Cardiac muscle cell (in vitro differentiated cells and primary cell): Measurements from ENCODE around the gene RAPGEF1. TPM values are rescaled to one million over a fixed set of nuclear protein-coding genes. Genes with fewer than 3 reads are reported as not detected.

Experiments used
- DNase-seq, 2 donors: peaks; one replicate each; pipeline versions ENCODE4 v3.0.0 to v3.0.0-alpha.2; 2010 to 2017; ENCODE audit warnings: low read depth in 1 of 2, low spot score in 1 of 2
- H3K27ac ChIP-seq: fragments of 200-600 bp; sonication (generic); 2 replicates; pipeline ENCODE4 v1.5.1; 2016
- H3K27me3 ChIP-seq: fragments of 200-600 bp; sonication (generic); 2 replicates; pipeline ENCODE4 v1.6.0; 2016; ENCODE audit warnings: control low read depth
- H3K36me3 ChIP-seq: fragments of 200-600 bp; sonication (generic); 2 replicates; pipeline ENCODE4 v1.5.1; 2016; ENCODE audit warnings: control low read depth
- H3K4me1 ChIP-seq: fragments of 200-600 bp; sonication (generic); 2 replicates; pipeline ENCODE4 v1.8.1; 2017; ENCODE audit warnings: low read depth, mild to moderate bottlenecking, mixed run types
- H3K4me3 ChIP-seq: fragments of 200-600 bp; sonication (generic); 2 replicates; pipeline ENCODE4 v1.5.1; 2016; ENCODE audit warnings: mild to moderate bottlenecking
- H3K9me3 ChIP-seq: fragments of 200-600 bp; sonication (generic); 2 replicates; pipeline ENCODE4 v1.5.1; 2017; ENCODE audit warnings: low read depth, mild to moderate bottlenecking, control low read depth
- polyA plus RNA-seq: library from polyadenylated mRNA; unstranded; fragments of >200 nt; fragmentation: Nextera tagmentation; extraction: Ambion mirVana; gene quantifications from 2 replicates; pipeline ENCODE4 v1.2.1, GENCODE V29; 2016
- total RNA-seq: library from RNA; depleted of rRNA; stranded (reverse); fragments of >200 nt; gene quantifications from 2 replicates; pipeline ENCODE4 v1.2.3, GENCODE V29; 2016
- TF ChIP-seq, protein P1 (sequence below): IDR thresholded peaks from 2 replicates; pipeline ENCODE4 v1.5.1; 2012; ENCODE audit warnings: low read depth, mild to moderate bottlenecking, low read length

RAPGEF1 gene
- total and polyA plus RNA-seq, 2 experiments from 2014 or later = 42.1 to 51.1 TPM

DNA sequence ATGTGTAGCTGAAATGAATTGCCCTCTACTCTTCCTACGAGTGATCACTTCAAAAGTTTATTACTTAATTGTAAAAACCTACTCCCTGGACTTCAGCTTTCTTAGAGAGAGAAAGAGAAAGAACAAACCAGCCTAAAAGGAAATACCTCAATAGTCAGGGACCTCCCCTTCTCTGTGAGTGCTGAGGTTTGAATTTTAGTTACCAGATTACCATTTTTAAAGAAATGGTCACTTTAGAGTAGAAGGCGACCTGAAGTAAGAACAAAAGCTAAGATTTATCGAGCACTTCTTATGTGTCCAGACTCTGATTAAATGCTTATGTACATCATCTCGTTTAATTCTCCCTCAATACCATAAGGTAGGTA, 11.3 kb downstream of the RAPGEF1 start:
- no peak overlapping the region for H3K4me3 ChIP-seq
- H3K27ac ChIP-seq = no peak overlapping the region
- H3K27me3 ChIP-seq = no peaks in the 10 kb centered on the region
- H3K9me3 ChIP-seq = no peaks in the 10 kb centered on the region
- DNase-seq = no peak
- H3K4me1 ChIP-seq = peaks cover 18% of the 10 kb centered on the region
- TF ChIP-seq, protein P1, sequence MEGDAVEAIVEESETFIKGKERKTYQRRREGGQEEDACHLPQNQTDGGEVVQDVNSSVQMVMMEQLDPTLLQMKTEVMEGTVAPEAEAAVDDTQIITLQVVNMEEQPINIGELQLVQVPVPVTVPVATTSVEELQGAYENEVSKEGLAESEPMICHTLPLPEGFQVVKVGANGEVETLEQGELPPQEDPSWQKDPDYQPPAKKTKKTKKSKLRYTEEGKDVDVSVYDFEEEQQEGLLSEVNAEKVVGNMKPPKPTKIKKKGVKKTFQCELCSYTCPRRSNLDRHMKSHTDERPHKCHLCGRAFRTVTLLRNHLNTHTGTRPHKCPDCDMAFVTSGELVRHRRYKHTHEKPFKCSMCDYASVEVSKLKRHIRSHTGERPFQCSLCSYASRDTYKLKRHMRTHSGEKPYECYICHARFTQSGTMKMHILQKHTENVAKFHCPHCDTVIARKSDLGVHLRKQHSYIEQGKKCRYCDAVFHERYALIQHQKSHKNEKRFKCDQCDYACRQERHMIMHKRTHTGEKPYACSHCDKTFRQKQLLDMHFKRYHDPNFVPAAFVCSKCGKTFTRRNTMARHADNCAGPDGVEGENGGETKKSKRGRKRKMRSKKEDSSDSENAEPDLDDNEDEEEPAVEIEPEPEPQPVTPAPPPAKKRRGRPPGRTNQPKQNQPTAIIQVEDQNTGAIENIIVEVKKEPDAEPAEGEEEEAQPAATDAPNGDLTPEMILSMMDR = no peak
- H3K36me3 ChIP-seq = no peaks in the 10 kb centered on the region

DNA sequence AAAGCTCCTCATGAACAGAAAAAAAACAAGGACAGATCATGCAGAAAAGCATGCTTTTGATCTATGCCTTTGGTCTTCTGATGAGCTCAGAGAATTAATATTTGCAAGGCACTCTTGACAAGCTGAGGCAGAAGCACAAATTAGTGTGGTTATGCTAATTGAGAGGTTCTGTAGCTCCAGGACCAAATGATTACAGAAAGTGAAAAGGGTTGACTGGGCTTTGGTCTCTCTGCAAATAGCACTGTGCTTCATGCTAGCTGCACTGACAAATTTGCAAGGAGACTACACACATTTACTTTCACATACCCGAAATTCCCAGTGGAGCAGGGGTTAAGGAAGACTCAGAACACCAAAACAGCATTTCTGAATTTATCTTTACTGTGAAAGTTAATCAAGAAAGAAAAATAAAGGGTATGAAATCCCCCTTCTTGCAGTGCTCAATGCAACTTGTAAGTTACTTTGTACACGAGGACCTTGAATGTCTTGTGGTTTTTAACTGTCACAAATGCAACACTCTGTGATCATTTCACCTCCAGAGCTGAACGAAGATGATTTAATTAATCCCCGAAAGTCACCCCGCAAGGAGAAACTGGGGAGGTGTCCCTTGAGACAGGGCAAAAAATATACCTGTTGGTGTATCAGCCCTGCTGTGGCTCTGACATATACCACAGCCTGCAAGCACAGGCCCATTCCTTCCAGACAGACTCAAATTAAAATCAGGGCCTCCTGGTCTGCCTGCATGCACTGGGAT, 11.9 kb downstream of the RAPGEF1 start:
- TF ChIP-seq, protein P1 = no peak

DNA sequence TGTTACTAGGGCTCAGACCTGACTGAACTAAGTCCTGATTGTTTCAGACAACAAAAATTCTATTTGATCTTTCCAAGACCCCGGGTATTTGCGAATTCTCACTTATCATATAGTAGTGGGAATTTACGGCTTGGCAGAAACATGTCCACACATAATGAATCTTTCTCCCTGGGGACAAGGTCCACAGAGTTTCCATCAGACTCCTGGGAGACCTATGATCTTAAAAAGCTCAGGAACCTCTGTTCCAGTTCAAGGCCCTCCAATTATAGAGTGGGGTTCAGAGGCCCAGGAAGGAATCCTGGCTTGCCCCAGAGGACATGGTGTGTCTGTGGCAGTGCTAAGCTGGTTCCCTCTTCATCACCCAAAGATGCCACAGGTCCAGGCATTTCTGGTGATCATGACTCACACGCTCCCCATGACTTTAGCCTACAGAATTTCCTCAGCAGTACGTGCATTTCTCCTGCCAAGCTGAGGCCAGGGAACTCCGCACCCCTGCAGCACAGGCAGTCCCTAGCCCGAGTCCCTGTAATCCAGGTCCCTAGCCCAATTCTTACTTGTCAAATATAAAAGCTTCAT, 12.6 kb downstream of the RAPGEF1 start:
- no peaks in the 10 kb centered on the region for H3K27me3 ChIP-seq
- H3K36me3 ChIP-seq = no peaks in the 10 kb centered on the region
- H3K4me3 ChIP-seq = no peak overlapping the region
- no peaks in the 10 kb centered on the region for H3K9me3 ChIP-seq
- no peak overlapping the region for H3K27ac ChIP-seq
- TF ChIP-seq, protein P1 = no peak
- peaks cover 22% of the 10 kb centered on the region for H3K4me1 ChIP-seq
- DNase-seq = peak in 1 of 2 donors; percentile 43

More for the DNA sequence above, 11.9 kb downstream of the RAPGEF1 start:
- peaks cover 18% of the 10 kb centered on the region for H3K4me1 ChIP-seq
- no peak overlapping the region for H3K4me3 ChIP-seq
- DNase-seq = no peak
- no peaks in the 10 kb centered on the region for H3K9me3 ChIP-seq
- no peak overlapping the region for H3K27ac ChIP-seq
- H3K36me3 ChIP-seq = no peaks in the 10 kb centered on the region
- no peaks in the 10 kb centered on the region for H3K27me3 ChIP-seq

DNA sequence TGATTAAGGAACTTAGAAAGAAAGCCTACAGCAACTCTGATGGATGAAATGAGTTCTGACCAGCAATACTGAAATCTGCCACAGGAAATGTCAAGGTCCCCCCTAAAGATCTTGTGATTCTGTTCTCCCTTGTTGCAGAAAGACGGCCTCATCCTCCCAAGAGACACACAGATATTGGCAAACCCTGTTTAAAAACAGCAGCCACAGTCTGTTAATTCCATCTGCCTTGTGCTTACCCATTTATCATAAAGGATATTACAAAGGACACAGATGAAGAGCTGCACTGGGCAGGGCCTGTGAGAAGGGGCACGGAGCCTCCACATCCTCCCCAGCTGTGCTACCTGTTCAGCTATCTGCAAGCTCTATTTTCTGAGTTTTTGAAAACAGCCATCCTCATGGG, 15.2 kb downstream of the RAPGEF1 start:
- Histone ChIP-seq H3K27ac (no peak overlapping the region), H3K4me3 (no peak overlapping the region), H3K36me3 (no peaks in the 10 kb centered on the region), H3K4me1 (peaks cover 15% of the 10 kb centered on the region), H3K27me3 (no peaks in the 10 kb centered on the region), H3K9me3 (no peaks in the 10 kb centered on the region)
- DNase-seq = no peak
- TF ChIP-seq, protein P1 = no peak

DNA sequence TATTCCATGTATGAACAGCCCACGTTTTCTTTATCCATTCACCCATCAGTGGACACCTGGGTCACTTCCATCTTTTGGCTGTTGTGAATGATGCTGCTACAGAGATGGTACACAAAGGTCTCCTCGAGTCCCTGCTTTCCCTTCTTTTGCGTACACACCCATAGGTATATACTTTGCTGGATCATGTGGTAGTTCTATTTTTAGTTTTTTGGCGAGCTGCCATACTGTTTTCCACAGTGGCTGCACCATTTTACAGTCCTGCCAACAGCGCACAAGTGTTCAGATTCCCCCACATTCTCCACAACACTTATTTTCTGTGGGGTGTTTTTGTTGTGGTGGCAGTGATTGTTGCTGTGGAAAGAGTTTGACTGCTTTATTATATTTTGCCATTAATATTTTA, 16.2 kb downstream of the RAPGEF1 start:
- no peak for DNase-seq
- Histone ChIP-seq H3K9me3 (no peaks in the 10 kb centered on the region), H3K27me3 (no peaks in the 10 kb centered on the region), H3K4me3 (no peak overlapping the region), H3K4me1 (peaks cover 15% of the 10 kb centered on the region), H3K27ac (no peak overlapping the region), H3K36me3 (no peaks in the 10 kb centered on the region)
- TF ChIP-seq, protein P1 = no peak
